ENCODE data around the gene SUOX. TPM values are rescaled to one million over a fixed set of nuclear protein-coding genes. Genes with fewer than 3 reads are reported as not detected.
"Not testable (repeated sequence)": the region's sequence is repeated elsewhere in the genome, so short reads cannot be mapped to it uniquely, and the experiment has no call there.

SUOX gene
- total RNA-seq, 1 experiment from 2014 or later: 18.0 TPM

DNA sequence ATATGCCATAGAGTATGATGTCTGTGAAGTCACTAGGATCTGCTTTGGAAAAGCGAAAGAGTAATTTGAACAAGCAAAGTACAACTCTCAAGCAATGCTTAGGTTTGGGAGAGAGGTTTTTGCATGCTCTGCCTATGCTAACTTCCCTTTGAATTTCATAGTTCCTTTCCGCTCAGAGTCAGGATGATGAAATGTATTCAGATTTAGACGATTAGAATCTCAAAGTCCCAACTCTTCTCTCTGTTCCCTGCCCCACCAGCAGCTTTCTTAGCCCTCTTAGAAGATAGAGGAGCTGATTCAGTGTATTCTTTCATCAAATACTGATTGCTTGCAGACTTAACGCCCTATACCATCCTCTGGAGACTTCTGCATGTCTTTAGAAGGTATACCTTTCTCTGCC lies 11.7 kb upstream of the SUOX start:
- Histone ChIP-seq H3K4me2 (ENCODE audit: low read length) (no peak overlapping the region), H3K27ac (ENCODE audit: low read length) (no peak overlapping the region), H4K20me1 (ENCODE audit: low read length) (no peaks in the 10 kb centered on the region), H3K4me3 (ENCODE audit: low read length) (no peak overlapping the region), H3K79me2 (ENCODE audit: low read length) (0 out of 2 replicates have a peak, but pooled peaks cover 4% of the 10 kb centered on the region), H3K36me3 (ENCODE audit: low read depth, low read length) (peaks cover 8% of the 10 kb centered on the region; the same call in 1 of the 2 replicates), H3K27me3 (ENCODE audit: low read length) (no peaks in the 10 kb centered on the region), H3K9me2 (replicated peaks; ENCODE audit: low read length) (no peaks in the 10 kb centered on the region), H3K4me1 (ENCODE audit: insufficient read depth, low read length) (peaks cover 6% of the 10 kb centered on the region; the same call in 1 of the 2 replicates), H3K9ac (ENCODE audit: low read length) (no peak overlapping the region), H3K9me3 (ENCODE audit: low read length) (no peaks in the 10 kb centered on the region), H3F3A (ENCODE audit: low read length, unreplicated experiment) (no peaks in the 10 kb centered on the region), H2AFZ (ENCODE audit: low read length) (no peak overlapping the region)
- POLR2A ChIA-PET (ENCODE audit: unreplicated experiment): no interaction called here
- ATAC-seq (no peak), DNase-seq (no peak)
- CTCF ChIA-PET: no interaction called here
- no TSS peak for BruUV-seq (replicated peaks)
- intact Hi-C loops (cut with micrococcal nuclease): no loop called here
- no peak for TF ChIP-seq EZH2phosphoT487 (IDR thresholded peaks at IDR 0.05; ENCODE audit: borderline replicate concordance, low read length)
- no peak for TF ChIP-seq EZH2 (IDR thresholded peaks at IDR 0.05; ENCODE audit: low read length, unreplicated experiment)
- no peak for TF ChIP-seq CTCF (conservative IDR thresholded peaks at IDR 0.05; ENCODE audit: low read depth, low read length)

DNA sequence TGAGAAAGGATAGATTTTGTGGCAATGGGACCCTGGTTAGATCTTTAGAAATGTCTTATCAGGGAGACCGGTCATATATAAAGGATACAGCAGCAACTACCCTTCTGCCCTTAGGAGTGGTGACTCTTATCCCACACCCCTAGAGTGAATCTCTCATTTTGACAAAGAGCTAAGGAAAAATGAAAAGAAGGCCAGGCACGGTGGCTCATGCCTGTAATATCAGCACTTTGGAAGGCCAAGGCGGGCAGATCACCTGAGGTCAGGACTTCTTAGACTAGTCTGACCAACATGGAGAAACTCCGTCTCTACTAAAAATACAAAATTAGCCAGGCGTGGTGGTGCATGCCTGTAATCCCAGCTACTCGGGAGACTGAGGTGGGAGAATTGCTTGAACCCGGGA lies 11.1 kb upstream of the SUOX start:
- POLR2A ChIA-PET (ENCODE audit: unreplicated experiment); H3F3A ChIP-seq (ENCODE audit: low read length, unreplicated experiment); H3K4me2 ChIP-seq (ENCODE audit: low read length); H3K9me2 ChIP-seq (replicated peaks; ENCODE audit: low read length); BruUV-seq (replicated peaks); H3K27ac ChIP-seq (ENCODE audit: low read length); ATAC-seq; H3K4me3 ChIP-seq (ENCODE audit: low read length); H3K9ac ChIP-seq (ENCODE audit: low read length); intact Hi-C loops (cut with micrococcal nuclease); CTCF ChIA-PET; H2AFZ ChIP-seq (ENCODE audit: low read length); H3K27me3 ChIP-seq (ENCODE audit: low read length); H3K79me2 ChIP-seq (ENCODE audit: low read length); H4K20me1 ChIP-seq (ENCODE audit: low read length); H3K4me1 ChIP-seq (ENCODE audit: insufficient read depth, low read length); DNase-seq; H3K9me3 ChIP-seq (ENCODE audit: low read length): not testable (repeated sequence)
- H3K36me3 ChIP-seq (ENCODE audit: low read depth, low read length): peaks cover 11% of the 10 kb centered on the region; the same call in 1 of the 2 replicates

- Histone ChIP-seq H3K79me2 (ENCODE audit: low read length) (no peaks in the 10 kb centered on the region), H3K4me3 (ENCODE audit: low read length) (no peak overlapping the region), H3K36me3 (ENCODE audit: low read depth, low read length) (peaks cover 24% of the 10 kb centered on the region; the same call in 1 of the 2 replicates), H4K20me1 (ENCODE audit: low read length) (no peaks in the 10 kb centered on the region), H3K4me1 (ENCODE audit: insufficient read depth, low read length) (no peaks in the 10 kb centered on the region), H3F3A (ENCODE audit: low read length, unreplicated experiment) (no peaks in the 10 kb centered on the region), H3K9ac (ENCODE audit: low read length) (no peak overlapping the region), H3K27ac (ENCODE audit: low read length) (no peak overlapping the region), H3K9me3 (ENCODE audit: low read length) (no peaks in the 10 kb centered on the region), H3K9me2 (replicated peaks; ENCODE audit: low read length) (no peaks in the 10 kb centered on the region), H3K4me2 (ENCODE audit: low read length) (no peak overlapping the region), H2AFZ (ENCODE audit: low read length) (no peak overlapping the region), H3K27me3 (ENCODE audit: low read length) (no peaks in the 10 kb centered on the region)
- intact Hi-C loops (cut with micrococcal nuclease): no loop called here
- TF ChIP-seq EZH2phosphoT487 (IDR thresholded peaks at IDR 0.05; ENCODE audit: borderline replicate concordance, low read length) (no peak), CTCF (conservative IDR thresholded peaks at IDR 0.05; ENCODE audit: low read depth, low read length) (no peak), EZH2 (IDR thresholded peaks at IDR 0.05; ENCODE audit: low read length, unreplicated experiment) (no peak)
- POLR2A ChIA-PET (ENCODE audit: unreplicated experiment): no interaction called here
- no peak for ATAC-seq
- CTCF ChIA-PET: no interaction called here
- no TSS peak for BruUV-seq (replicated peaks)
- no peak for DNase-seq
Measured at GRCh38 chr12:55991110-55991509, 6.0 kb upstream of the SUOX start.
